ENCODE results near the gene TEKT1.

The TEKT1 gene

GRCh38 chr17:6752068-6752909 lies 79.2 kb downstream of the TEKT1 start:
- TF ChIP-seq, protein P1, sequence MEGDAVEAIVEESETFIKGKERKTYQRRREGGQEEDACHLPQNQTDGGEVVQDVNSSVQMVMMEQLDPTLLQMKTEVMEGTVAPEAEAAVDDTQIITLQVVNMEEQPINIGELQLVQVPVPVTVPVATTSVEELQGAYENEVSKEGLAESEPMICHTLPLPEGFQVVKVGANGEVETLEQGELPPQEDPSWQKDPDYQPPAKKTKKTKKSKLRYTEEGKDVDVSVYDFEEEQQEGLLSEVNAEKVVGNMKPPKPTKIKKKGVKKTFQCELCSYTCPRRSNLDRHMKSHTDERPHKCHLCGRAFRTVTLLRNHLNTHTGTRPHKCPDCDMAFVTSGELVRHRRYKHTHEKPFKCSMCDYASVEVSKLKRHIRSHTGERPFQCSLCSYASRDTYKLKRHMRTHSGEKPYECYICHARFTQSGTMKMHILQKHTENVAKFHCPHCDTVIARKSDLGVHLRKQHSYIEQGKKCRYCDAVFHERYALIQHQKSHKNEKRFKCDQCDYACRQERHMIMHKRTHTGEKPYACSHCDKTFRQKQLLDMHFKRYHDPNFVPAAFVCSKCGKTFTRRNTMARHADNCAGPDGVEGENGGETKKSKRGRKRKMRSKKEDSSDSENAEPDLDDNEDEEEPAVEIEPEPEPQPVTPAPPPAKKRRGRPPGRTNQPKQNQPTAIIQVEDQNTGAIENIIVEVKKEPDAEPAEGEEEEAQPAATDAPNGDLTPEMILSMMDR (IDR thresholded peaks at IDR 0.05; ENCODE audit: low read depth, low read length, missing control alignments), result no peak
- H3K4me3 ChIP-seq (ENCODE audit: low read depth, low read length), result no peak overlapping the region
- no peak for DNase-seq (ENCODE audit: low read depth)

DNA sequence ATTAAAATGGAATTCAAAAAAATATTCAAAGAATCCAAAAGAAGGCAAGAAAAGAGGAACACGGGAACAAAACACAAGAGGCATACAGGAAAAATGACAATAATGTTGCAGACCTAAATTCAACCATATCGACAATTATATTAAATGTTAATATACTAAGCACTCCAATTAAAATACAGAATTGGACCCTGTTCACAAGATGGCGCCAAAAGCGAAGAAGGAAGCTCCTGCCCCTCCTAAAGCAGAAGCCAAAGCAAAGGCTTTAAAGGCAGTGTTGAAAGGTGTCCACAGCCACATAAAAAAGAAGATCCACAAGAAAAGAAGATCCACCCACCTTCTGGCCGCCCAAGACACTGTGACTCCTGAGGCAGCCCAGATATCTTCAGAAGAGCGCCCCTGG lies 82.0 kb downstream of the TEKT1 start:
- no peak overlapping the region for H3K4me3 ChIP-seq (ENCODE audit: low read depth, low read length)
- TF ChIP-seq, protein P1 (IDR thresholded peaks at IDR 0.05; ENCODE audit: low read depth, low read length, missing control alignments), result no peak
- no peak for DNase-seq (ENCODE audit: low read depth)

GRCh38 chr17:6748617-6749016 lies 82.9 kb downstream of the TEKT1 start:
- TF ChIP-seq, protein P1 (IDR thresholded peaks at IDR 0.05; ENCODE audit: low read depth, low read length, missing control alignments), result no peak
- H3K4me3 ChIP-seq (ENCODE audit: low read depth, low read length), result no peak overlapping the region
- DNase-seq (ENCODE audit: low read depth), result no peak
